HG02840 (cell line): Measurements from ENCODE around the gene PITPNC1.
A peak's percentile ranks its signal among the peaks of the same experiment; 100 is the strongest.
"Not testable (repeated sequence)": the region's sequence is repeated elsewhere in the genome, so short reads cannot be mapped to it uniquely, and the experiment has no call there.

Source experiments
- ATAC-seq: cut with Tn5 transposase; IDR thresholded peaks from one replicate; pipeline ENCODE4 v1.9.1; 2021; ENCODE audit warnings: mild to moderate bottlenecking, moderate library complexity, moderate number of reproducible peaks; ENCODE audit not compliant: unreplicated experiment, low FRiP score

Gene PITPNC1

DNA sequence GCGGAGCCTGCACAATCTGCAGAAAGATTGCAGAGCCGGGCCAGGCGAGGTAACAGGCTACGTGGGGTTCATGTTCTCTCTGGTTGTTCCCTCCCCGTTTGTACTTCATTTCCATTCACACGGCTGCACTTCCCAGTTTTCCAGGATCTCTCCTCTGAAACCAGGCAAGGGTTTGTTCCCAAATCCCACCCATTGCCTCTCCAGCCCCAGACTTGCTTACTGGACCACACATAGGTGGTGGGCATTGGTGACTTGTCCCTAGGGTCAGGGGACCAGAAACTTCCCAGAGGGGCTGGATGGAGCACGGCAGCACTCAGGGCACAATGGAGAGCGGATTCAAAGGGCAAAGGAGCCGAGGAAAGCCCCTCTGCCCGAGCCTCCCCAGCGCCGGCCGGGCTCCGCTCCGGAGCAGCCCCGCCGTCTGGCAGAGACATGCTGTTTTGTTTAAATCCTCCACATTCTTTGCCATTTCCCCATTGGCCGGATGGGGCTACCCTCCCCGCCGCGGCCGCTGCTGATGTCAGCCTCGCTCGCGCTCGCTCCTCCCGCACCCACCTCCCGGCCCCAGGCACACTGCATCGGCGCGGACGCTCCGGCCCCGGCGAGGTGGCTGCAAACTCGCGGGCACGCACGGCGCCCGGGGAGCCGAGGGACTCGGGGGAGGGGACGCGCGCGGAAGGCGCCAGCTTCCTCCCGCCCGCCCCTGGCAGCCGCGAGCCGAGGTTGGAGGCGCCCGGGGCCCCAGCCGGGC lies at the start of gene PITPNC1:
PITPNC1 (plus strand) TSS at position 545 of the 751 bp plus-strand sequence.
- peak; percentile 64 for ATAC-seq

DNA sequence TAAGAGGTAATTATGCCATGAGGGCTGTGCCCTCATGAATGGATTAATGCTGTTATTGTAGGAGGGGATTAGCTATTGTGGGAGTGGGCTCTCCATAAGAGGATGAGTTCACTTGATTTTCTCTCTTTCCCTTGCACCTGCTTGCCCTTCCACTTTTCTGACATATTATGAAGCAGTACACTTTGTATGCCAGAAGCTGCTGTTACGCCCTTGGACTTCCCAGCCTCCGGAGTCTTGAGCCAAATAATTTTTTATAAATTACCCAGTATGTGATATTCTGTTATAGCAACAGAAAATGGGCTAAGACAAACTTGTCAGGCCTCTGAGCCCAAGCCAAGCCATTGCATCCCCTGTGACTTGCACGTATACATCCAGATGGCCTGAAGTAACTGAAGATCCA lies 49.1 kb upstream of the PITPNC1 start:
- no peak for ATAC-seq

DNA sequence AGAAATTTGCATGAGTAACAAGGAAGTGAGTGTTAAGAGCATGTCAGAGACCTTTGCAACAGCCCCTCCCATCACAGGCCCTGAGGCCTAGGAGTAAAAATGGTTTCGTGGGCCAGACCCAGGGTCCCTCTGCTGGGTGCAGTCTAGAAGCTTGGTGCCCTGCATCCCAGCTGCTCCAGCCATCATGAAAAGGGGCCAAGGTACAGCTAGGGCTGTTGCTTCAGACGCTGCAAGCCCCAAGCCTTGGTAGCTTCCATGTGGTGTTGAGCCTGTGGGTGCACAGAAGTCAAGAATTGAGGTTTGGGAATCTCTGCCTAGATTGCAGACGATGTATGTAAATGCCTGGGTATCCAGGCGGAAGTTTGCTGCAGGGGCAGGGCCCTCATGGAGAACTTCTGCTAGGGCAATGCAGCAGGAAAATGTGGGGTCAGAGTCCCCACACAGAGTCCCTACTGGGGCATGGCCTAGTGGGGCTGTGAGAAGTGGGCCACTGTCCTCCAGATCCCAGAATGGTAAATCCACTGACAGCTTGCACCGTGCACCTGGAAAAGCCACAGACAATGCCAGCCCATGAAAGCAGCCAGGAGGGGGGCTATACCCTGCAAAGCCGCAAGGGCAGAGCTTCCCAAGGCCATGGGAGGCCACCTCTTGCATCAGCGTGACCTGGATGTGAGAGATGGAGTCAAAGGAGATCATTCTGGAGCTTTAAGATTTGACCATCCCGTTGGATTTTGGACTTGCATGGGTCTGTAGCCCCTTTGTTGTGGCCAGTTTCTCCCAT lies 45.5 kb upstream of the PITPNC1 start:
- ATAC-seq = not testable (repeated sequence)

DNA sequence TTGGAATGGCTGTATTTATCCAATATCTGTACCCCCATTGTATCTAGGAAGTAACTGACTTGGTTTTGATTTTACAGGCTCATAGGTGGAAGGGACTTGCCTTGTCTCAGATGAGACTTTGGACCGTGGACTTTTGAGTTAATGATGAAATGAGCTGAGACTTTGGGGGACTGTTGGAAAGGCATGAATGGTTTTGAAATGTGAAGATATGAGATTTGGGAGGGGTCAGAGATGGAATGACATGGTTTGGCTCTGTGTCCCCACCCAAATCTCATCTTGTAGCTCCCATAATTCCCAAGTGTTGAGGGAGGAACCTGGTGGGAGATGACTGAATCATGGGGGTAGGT lies 44.9 kb upstream of the PITPNC1 start:
- ATAC-seq = not testable (repeated sequence)

DNA sequence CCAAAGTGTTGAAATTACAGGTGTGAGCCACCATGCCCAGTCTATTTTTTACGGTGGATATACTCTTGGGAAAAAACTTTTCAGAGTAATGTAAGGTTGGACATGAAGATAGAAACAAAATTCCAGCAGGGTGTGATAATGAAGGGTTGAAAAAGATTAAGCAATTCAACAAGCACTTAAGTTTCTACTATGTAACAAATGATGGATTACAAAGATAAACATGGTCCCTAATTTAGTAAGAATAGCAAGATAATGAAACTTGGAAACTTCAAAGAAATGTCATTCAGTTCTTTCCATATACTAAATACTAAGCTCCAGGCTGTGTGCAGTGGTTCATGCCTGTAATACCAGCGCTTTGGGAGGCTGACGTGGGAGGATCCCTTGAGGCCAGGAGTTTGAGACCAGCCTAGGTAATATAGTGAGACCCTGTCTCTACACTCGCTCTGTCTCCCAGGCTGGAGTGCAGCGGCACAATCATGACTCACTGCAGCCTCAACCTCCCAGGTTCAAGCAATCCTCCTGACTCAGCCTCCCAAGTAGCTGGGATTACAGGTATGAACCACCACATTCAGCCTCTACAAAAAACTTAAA lies 41.7 kb upstream of the PITPNC1 start:
- no peak for ATAC-seq

DNA sequence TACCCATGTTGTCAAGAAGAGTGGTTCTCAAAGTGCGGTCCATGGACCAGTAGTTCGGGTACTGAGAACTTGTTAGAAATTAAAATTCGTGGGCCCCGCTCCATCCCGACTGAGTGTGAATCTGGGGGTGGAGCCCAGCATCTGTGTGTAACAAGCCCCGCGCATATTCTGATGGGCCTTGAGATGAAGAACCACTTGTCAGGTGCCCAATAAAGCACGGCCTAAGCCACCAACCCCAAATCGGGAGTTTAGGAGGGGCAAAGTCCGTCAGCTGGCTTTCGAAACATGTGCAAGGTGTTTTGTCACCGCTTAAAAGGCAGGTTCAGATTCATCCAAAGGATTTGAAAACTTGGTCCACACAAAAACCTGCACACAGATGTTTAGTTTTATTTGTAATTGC lies 40.2 kb upstream of the PITPNC1 start:
- no peak for ATAC-seq

DNA sequence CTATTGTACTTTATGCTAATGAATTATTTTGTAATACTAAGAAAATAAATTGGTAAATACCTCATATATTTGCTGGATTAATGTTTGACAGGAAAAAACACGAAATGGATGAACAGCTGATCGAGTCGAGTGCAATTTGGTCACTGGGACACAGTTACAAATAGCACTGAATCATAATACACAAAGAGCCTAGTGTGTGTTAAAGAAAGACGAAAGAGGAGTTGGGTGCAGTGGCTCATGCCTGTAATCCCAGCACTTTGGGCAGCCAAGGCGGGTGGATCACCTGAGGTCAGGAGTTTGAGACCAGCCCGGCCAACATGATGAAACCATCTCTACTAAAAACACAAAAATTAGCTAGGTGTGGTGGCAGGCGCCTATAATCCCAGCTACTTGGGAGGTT lies 38.7 kb upstream of the PITPNC1 start:
- not testable (repeated sequence) for ATAC-seq

DNA sequence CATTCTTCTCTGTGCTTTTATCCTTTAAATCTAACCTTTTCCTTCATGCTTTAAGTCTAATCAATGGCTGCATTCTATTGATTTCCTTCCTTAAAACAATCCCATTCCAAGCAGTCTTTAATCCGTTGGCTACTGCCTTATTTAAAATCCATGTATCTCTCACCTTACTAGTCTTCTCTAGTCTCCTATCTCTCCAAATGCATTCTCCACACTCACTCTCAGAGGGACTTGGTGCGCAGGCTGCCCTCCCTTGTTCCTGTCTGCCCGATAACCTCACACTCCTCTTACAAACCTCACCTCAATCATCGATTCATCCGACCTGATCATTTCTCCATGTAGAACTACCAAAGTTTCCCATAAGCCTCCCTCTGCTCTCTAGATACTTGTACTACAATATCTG lies 33.8 kb upstream of the PITPNC1 start:
- ATAC-seq = no peak

DNA sequence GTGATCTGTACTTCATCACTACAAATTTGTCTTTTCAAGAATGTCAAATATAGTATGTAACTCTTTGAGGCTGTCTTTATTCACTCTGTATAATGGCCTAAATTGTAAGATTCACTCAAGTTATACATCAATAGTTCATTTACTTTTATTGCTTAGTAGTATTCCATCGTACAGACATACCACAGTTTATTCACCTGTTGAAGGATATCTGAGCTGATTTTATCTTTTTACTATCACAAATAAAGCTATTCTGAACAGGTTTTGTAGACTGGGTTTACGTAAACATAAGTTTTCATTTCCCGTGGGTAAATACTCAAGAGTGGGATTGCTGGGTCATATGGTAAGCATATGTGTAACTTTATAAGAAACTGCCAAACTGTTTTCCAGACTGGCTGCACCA lies 29.3 kb upstream of the PITPNC1 start:
- no peak for ATAC-seq

DNA sequence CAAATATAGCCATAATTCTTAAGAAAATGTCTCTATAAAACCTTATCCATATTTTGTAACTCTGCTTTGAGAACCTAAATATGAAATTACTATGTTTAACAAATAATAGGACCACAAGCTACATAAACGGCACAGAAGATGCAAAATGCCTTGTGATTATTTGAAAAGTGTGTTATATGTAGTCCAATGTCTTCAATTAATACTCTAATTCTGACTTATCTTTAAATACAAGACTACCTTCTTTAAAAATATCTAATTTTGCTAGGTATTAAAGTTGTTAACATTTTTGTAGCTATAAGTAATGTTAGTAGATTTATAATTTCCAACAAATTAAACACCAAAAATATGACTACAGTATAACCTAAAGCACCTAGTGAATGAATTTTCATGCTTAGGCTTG lies 27.7 kb upstream of the PITPNC1 start:
- ATAC-seq = no peak

DNA sequence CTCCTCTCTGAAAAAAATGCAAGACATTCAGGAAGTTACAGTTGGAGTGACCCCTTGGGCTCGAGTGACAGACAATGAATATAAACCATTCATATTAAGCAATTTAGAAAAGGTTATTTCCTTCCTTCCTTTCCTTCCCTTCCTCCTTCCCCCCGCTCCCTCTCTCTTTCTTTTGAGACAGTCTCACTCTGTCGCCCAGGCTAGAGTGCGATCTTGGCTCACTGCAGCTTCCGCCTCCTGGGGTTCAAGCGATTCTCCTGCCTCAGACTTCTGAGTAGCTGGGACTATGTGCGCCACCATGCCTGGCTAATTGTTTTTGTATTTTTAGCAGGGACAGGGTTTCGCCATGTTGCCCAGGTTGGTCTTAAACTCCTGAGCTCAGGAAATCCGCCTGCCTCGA lies 23.9 kb upstream of the PITPNC1 start:
- no peak for ATAC-seq

DNA sequence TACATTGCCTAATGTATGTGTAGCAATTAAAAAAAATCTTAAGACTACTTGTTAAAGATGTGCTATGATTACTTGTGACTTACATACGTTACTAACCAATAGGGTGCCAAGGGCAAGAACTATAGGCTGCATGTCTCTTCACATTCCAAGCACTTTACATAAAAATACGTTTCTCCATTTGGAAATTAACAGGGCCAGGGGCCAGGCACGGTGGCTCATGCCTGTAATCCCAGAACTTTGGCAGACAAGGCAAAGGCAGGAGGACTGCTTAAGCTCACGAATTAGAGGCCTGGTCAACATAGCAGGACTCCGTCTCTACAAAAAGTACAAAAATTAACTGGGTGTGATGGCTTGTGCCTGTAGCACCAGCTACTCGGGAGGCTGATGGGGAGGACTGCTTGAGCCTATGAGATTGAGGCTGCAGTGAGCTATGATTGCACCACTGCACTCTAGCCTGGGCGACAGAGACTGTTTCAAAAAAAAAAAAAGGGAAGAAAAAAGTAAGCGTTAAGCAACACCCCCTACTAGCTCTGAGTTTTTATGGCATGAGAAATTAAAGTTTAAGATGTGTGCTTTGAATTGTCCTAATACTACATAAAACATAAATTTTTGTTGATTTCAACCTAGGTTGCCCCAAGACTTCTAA lies 23.0 kb upstream of the PITPNC1 start:
- no peak for ATAC-seq

DNA sequence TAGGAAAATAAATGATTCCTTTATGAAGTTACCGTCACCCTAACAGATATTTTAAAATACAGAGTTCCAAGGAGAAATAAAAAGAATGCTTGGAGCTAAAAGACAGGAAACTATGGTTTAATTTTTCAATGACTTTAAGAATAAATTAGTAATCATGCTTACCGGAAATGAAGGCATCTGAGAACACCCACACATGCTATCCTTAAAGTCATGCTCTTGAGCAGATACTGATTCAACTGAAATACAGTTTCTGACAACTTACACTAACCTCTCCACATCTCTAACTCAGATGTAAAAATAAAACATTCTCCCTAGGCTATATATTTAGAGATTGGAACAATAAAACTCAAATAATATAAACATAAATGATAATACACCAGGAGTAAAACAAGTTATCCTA lies 18.5 kb upstream of the PITPNC1 start:
- no peak for ATAC-seq

DNA sequence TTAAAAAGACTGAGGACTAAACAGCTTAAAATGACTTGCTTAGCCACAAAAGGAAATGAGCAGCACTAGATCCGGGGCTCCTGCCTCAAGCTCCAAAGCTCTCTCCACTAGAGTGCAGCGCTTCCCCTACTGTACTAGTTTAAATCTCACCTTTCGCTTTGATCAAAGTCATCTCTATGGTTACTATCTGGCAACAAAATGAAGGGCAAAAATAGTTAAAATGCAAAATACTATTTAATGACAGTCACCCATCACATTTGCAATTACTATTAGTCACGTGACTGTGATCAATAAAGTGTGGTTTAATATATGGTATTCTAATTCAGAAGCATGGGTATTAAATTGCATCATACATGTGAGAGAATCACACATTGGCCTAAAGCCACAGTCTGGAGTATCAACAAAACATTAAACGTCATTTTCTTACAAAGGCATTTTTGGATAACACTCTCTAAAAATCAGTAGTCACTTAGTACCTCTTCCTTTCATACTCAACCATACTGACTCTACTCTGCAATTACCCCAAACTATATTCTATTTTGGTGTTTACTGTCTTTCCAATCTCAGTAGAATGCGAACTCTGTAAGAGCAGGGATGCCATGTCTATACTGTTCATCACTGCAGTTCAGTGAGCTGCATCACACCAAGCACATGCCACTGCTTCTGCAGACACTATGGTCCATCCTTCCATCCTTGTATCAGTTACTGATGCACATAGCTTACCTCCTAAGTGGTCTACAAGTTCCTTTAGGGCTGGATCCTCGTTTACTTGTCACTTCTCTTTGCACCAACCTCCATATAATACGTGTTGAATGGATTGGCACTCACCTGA lies 16.9 kb upstream of the PITPNC1 start:
- ATAC-seq = no peak

DNA sequence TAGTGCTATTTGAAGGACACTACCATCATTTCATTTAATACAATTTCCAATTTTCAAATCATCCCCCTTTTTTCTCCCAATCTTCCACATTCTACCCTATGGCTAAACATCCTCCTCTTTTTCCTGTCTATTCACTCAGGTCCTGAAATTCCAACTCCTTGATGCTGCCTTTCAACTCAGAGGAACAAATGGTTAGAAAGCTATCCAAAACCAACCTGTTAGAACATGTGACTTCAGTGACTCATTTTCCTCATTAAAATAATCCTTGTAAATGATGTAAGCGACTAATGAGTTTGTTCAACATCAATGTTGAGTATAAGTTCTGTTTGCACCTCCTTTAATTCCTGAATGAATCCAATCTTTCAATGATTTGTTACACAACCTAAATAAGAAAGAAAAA lies 16.2 kb upstream of the PITPNC1 start:
- ATAC-seq = no peak

DNA sequence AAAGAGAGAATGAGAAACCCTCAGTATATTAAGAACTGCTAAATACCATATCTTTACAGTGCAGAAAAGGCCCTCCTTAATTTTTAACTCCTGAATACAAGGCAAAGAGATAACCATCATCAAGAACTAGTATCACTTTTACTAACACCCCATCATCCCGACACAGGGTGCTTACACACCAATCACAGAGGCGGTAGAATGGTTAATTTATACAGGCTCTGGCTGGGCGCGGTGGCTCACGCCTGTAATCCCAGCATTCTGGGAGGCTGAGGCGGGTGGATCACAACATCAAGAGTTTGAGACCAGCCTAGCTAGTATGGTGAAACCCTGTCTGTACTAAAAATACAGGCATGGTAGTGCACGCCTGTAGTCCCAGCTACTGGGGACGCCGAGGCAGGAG lies 14.9 kb upstream of the PITPNC1 start:
- ATAC-seq = no peak

DNA sequence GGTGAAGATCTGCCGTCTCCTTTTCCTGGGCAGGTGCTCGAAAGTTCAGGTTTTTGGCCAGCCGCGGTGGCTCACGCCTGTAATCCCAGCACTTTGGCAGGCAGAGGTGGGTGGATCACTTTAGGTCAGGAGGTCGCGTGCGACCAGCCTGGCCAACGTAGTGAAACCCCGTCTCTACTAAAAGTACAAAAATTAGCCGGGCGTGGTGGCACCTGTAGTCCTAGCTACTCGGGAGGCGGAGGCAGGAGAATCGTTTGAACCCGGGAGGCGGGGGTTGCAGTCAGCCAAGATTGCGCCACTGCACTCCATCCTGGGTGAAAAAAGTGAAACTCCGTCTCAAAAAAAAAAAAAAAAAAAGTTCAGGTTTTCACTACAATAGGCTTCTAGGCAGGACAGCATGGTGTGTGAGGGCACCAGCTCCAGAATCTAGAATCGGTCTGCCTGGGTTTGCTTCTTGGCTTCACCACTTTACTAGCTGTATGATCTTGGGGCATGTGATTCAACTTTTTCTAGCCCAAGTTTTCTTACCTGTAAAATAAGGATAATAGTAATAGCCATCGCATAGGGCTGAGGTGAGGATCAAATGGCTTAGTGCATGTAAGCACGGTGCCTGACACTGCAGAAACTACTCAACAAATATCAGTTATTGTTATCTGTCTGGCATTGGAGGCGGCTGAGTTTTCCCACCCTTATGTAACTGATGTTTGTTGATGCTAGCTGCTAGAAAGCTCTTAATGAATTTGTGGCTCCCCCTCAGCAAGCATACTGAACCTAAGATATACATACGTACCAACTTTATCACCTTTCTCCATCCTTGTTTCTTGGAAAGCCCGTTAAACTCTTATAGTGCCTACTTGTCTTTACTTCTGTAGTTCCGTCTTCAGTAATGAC lies 12.0 kb upstream of the PITPNC1 start:
- no peak for ATAC-seq

DNA sequence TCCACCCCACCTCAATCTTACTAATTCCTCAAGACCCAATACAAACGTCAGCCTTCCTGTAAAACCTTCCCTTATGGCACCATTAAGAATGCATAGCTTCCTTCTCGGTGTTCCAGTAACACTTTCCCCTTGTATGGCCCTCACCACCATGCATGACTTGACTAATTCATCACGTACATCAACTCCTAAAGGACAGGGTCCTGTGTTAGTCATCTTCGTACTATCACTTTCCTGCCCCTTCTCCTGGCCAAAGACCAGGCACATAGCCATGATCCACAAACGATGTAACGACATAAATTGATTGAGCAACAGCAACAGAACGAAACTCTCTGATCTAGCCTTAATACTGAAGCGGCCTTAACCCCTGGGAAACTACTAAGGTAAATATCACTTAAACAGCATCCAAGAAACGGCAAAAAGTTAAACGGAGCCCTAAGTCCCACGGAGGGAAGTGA lies 11.3 kb upstream of the PITPNC1 start:
- ATAC-seq = peak; percentile 13
